Pulmonary artery endothelial cell (primary cell): Measurements from ENCODE around the gene SCARB1. TPM values are rescaled to one million over a fixed set of nuclear protein-coding genes. Genes with fewer than 3 reads are reported as not detected.

Experiments used
- DNase-seq: peaks from one replicate; pipeline ENCODE4 v3.0.0-alpha.2; 2011; ENCODE audit warnings: low read depth, low spot score
- total RNA-seq: library from RNA; depleted of rRNA; stranded (reverse); fragments of >200 nt; gene quantifications from 2 replicates; pipeline ENCODE4 v1.2.3, GENCODE V29; 2014

Gene SCARB1
- total RNA-seq, 1 donor from 2014 or later: 30.3 TPM

- no peak for DNase-seq
These were observed 100.7 kb downstream of the SCARB1 start for GRCh38 chr12:124762791-124763593.

GRCh38 chr12:124762384-124762783, 101.3 kb downstream of the SCARB1 start:
- DNase-seq: no peak

GRCh38 chr12:124761871-124762270, 101.8 kb downstream of the SCARB1 start:
- no peak for DNase-seq

GRCh38 chr12:124761056-124761455, 102.6 kb downstream of the SCARB1 start:
- DNase-seq: no peak

GRCh38 chr12:124760560-124760959, 103.1 kb downstream of the SCARB1 start:
- DNase-seq: no peak

GRCh38 chr12:124759841-124760503, 103.7 kb downstream of the SCARB1 start:
- no peak for DNase-seq

- no peak for DNase-seq
These were observed 105.1 kb downstream of the SCARB1 start for GRCh38 chr12:124758266-124759220.

- no peak for DNase-seq
These were observed 106.3 kb downstream of the SCARB1 start for GRCh38 chr12:124757329-124757728.

- DNase-seq: no peak
These were observed 106.9 kb downstream of the SCARB1 start for GRCh38 chr12:124756760-124757159.

GRCh38 chr12:124756166-124756565, 107.5 kb downstream of the SCARB1 start:
- no peak for DNase-seq

- no peak for DNase-seq
These were observed 107.9 kb downstream of the SCARB1 start for GRCh38 chr12:124755801-124756148.

- no peak for DNase-seq
These were observed 108.5 kb downstream of the SCARB1 start for GRCh38 chr12:124754949-124755800.

GRCh38 chr12:124754491-124754890, 109.2 kb downstream of the SCARB1 start:
- no peak for DNase-seq

- no peak for DNase-seq
These were observed 109.7 kb downstream of the SCARB1 start for GRCh38 chr12:124753993-124754392.

- no peak for DNase-seq
These were observed 110.5 kb downstream of the SCARB1 start for GRCh38 chr12:124753228-124753591.

GRCh38 chr12:124752437-124753227, 111.0 kb downstream of the SCARB1 start:
- no peak for DNase-seq

GRCh38 chr12:124751654-124752355, 111.9 kb downstream of the SCARB1 start:
- no peak for DNase-seq

- no peak for DNase-seq
These were observed 112.7 kb downstream of the SCARB1 start for GRCh38 chr12:124750787-124751471.

GRCh38 chr12:124750149-124750656, 113.5 kb downstream of the SCARB1 start:
- no peak for DNase-seq
